ENCODE results near the gene RIMS3.

The RIMS3 gene

DNA sequence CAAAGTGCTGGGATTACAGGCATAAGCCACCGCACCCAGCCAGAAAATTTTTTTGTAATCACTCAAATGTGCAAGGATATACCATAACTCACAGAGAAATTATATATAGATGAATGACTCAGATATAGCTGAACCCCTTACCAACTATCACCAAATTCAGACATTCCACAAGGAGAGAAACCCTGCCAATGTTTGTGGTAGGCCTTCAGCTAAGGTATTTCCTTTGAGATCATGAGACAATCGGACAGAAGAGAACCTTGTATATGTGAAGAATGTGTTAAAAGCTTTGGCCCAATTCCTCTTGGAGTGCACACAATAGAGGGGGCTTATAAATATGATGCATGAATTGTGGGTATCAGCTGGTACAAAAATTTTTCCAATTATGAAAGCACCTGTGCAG lies 83.4 kb downstream of the RIMS3 start:
- no peak for TF ChIP-seq TAF1 (IDR thresholded peaks at IDR 0.05; ENCODE audit: borderline replicate concordance, insufficient read depth, low read length)
- TF ChIP-seq, protein P1, sequence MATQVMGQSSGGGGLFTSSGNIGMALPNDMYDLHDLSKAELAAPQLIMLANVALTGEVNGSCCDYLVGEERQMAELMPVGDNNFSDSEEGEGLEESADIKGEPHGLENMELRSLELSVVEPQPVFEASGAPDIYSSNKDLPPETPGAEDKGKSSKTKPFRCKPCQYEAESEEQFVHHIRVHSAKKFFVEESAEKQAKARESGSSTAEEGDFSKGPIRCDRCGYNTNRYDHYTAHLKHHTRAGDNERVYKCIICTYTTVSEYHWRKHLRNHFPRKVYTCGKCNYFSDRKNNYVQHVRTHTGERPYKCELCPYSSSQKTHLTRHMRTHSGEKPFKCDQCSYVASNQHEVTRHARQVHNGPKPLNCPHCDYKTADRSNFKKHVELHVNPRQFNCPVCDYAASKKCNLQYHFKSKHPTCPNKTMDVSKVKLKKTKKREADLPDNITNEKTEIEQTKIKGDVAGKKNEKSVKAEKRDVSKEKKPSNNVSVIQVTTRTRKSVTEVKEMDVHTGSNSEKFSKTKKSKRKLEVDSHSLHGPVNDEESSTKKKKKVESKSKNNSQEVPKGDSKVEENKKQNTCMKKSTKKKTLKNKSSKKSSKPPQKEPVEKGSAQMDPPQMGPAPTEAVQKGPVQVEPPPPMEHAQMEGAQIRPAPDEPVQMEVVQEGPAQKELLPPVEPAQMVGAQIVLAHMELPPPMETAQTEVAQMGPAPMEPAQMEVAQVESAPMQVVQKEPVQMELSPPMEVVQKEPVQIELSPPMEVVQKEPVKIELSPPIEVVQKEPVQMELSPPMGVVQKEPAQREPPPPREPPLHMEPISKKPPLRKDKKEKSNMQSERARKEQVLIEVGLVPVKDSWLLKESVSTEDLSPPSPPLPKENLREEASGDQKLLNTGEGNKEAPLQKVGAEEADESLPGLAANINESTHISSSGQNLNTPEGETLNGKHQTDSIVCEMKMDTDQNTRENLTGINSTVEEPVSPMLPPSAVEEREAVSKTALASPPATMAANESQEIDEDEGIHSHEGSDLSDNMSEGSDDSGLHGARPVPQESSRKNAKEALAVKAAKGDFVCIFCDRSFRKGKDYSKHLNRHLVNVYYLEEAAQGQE (IDR thresholded peaks at IDR 0.05; ENCODE audit: insufficient read depth in 1 of 2, low read depth in 2 of 2, low read length in 2 of 2) = no peak
- TF ChIP-seq FOXP2 (optimal IDR thresholded peaks at IDR 0.05; ENCODE audit: borderline replicate concordance, extremely low read depth, extremely low read length, insufficient read depth) = no peak
- no peak for TF ChIP-seq SIN3A (IDR thresholded peaks at IDR 0.05; ENCODE audit: borderline replicate concordance, insufficient read depth, low read length)
- TF ChIP-seq POLR2AphosphoS5 (IDR thresholded peaks at IDR 0.05; ENCODE audit: low read depth, low read length) = no peak

DNA sequence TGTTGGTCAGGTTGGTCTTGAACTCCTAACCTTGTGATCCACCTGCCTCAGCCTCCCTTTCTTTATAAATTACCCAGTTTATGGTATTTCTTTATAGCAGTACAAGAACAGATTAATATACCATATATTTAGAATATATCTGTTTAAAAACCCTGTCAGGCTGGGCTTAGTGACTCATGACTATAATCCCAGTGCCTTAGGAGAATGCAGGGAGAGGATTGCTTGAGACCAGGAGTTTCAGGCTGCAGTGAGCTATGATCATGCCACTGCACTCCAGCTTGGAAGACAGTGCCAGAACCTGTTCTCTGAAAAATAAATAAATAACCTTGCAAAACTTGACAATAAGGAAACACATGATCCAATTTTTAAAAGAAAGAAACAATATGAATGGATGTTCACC lies 90.1 kb downstream of the RIMS3 start:
- no peak for TF ChIP-seq TAF1 (IDR thresholded peaks at IDR 0.05; ENCODE audit: borderline replicate concordance, insufficient read depth, low read length)
- TF ChIP-seq, protein P1 (IDR thresholded peaks at IDR 0.05; ENCODE audit: insufficient read depth in 1 of 2, low read depth in 2 of 2, low read length in 2 of 2) = no peak
- TF ChIP-seq SIN3A (IDR thresholded peaks at IDR 0.05; ENCODE audit: borderline replicate concordance, insufficient read depth, low read length) = no peak
- no peak for TF ChIP-seq FOXP2 (optimal IDR thresholded peaks at IDR 0.05; ENCODE audit: borderline replicate concordance, extremely low read depth, extremely low read length, insufficient read depth)
- TF ChIP-seq POLR2AphosphoS5 (IDR thresholded peaks at IDR 0.05; ENCODE audit: low read depth, low read length) = no peak
